GM23338 (cell line): Measurements from ENCODE around the gene ARHGEF37.

Source experiments
- CREB1 ChIP-seq: fragments of 250-450 bp; sonication (Bioruptor Pico); IDR thresholded peaks from 2 replicates; pipeline ENCODE4 v1.5.0; 2020; ENCODE audit warnings: low read depth, mild to moderate bottlenecking, moderate library complexity
- EZH2 ChIP-seq: fragments of 200-600 bp; sonication (generic); IDR thresholded peaks from one replicate; pipeline ENCODE4 v1.8.0; 2017; ENCODE audit warnings: antibody characterized with exemption, mild to moderate bottlenecking, low read depth; ENCODE audit not compliant: unreplicated experiment
- EZH2phosphoT487 ChIP-seq: fragments of 200-600 bp; sonication (generic); IDR thresholded peaks from one replicate; pipeline ENCODE4 v1.8.1; 2018; ENCODE audit warnings: antibody characterized with exemption; ENCODE audit not compliant: unreplicated experiment
- JUNB ChIP-seq: IDR thresholded peaks from one replicate; pipeline ENCODE4 v1.6.1; 2016; ENCODE audit warnings: antibody characterized with exemption; ENCODE audit not compliant: unreplicated experiment
- NANOG ChIP-seq: IDR thresholded peaks from 2 replicates; pipeline ENCODE4 v1.6.1; 2016; ENCODE audit warnings: antibody characterized with exemption, borderline replicate concordance
- POLR2AphosphoS5 ChIP-seq: IDR thresholded peaks from 2 replicates; pipeline ENCODE4 v1.6.1; 2016; ENCODE audit warnings: antibody characterized with exemption, low read depth
- STAT1 ChIP-seq: IDR thresholded peaks from one replicate; pipeline ENCODE4 v1.6.1; 2016; ENCODE audit warnings: antibody characterized with exemption; ENCODE audit not compliant: unreplicated experiment
- ZNF114 ChIP-seq: fragments of 250-450 bp; sonication (Bioruptor Pico); IDR thresholded peaks from 2 replicates; pipeline ENCODE4 v1.5.0; 2020; ENCODE audit warnings: mild to moderate bottlenecking, moderate library complexity
- ZNF331 ChIP-seq: fragments of 250-450 bp; sonication (Bioruptor Pico); IDR thresholded peaks from 2 replicates; pipeline ENCODE4 v1.5.0; 2020; ENCODE audit warnings: low read depth, mild to moderate bottlenecking, moderate library complexity
- TF ChIP-seq, protein P1 (sequence below), 2 experiments: fragments of 200-600 bp in 1 of 2; sonication (generic) in 1 of 2; conservative IDR thresholded peaks; 2 replicates each; pipeline versions ENCODE4 v1.5.1 to v1.6.1; 2016 to 2017; ENCODE audit warnings: antibody characterized with exemption in 2 of 2, low read depth in 2 of 2, mild to moderate bottlenecking in 2 of 2, moderate library complexity in 1 of 2
- TF ChIP-seq, protein P2 (sequence below): IDR thresholded peaks from 2 replicates; pipeline ENCODE4 v1.6.1; 2016; ENCODE audit warnings: antibody characterized with exemption
- TF ChIP-seq, protein P3 (sequence below): IDR thresholded peaks from one replicate; pipeline ENCODE4 v1.6.1; 2018; ENCODE audit warnings: antibody characterized with exemption; ENCODE audit not compliant: unreplicated experiment

DNA sequence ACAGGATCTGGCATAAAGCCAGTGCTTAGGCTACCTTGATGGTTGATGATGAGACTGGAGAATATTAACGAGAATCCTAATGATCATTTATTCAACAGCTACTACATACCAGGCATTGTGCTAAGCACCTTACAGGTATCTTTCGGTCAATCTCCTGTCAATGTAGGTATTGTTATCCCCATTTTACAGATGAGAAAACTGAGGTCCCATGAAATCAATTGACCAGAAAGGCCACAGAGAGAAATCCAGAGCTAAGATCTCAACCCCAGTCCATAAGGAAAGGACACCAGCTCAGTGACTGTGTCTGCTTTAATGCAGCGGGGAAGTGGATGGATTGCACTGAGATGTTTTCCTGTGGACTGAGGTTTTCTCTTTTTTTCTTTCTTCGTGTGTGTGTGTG, 63.3 kb downstream of the ARHGEF37 start:
- TF ChIP-seq, protein P1, sequence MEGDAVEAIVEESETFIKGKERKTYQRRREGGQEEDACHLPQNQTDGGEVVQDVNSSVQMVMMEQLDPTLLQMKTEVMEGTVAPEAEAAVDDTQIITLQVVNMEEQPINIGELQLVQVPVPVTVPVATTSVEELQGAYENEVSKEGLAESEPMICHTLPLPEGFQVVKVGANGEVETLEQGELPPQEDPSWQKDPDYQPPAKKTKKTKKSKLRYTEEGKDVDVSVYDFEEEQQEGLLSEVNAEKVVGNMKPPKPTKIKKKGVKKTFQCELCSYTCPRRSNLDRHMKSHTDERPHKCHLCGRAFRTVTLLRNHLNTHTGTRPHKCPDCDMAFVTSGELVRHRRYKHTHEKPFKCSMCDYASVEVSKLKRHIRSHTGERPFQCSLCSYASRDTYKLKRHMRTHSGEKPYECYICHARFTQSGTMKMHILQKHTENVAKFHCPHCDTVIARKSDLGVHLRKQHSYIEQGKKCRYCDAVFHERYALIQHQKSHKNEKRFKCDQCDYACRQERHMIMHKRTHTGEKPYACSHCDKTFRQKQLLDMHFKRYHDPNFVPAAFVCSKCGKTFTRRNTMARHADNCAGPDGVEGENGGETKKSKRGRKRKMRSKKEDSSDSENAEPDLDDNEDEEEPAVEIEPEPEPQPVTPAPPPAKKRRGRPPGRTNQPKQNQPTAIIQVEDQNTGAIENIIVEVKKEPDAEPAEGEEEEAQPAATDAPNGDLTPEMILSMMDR (conservative IDR thresholded peaks at IDR 0.05; ENCODE audit: low read depth in 2 of 2), result no peak
- no peak for TF ChIP-seq POLR2AphosphoS5
- TF ChIP-seq STAT1, result no peak
- no peak for TF ChIP-seq CREB1
- no peak for TF ChIP-seq EZH2phosphoT487
- no peak for TF ChIP-seq JUNB
- TF ChIP-seq ZNF331, result no peak
- no peak for TF ChIP-seq EZH2
- TF ChIP-seq, protein P2, sequence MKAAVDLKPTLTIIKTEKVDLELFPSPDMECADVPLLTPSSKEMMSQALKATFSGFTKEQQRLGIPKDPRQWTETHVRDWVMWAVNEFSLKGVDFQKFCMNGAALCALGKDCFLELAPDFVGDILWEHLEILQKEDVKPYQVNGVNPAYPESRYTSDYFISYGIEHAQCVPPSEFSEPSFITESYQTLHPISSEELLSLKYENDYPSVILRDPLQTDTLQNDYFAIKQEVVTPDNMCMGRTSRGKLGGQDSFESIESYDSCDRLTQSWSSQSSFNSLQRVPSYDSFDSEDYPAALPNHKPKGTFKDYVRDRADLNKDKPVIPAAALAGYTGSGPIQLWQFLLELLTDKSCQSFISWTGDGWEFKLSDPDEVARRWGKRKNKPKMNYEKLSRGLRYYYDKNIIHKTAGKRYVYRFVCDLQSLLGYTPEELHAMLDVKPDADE, result no peak
- TF ChIP-seq, protein P3, sequence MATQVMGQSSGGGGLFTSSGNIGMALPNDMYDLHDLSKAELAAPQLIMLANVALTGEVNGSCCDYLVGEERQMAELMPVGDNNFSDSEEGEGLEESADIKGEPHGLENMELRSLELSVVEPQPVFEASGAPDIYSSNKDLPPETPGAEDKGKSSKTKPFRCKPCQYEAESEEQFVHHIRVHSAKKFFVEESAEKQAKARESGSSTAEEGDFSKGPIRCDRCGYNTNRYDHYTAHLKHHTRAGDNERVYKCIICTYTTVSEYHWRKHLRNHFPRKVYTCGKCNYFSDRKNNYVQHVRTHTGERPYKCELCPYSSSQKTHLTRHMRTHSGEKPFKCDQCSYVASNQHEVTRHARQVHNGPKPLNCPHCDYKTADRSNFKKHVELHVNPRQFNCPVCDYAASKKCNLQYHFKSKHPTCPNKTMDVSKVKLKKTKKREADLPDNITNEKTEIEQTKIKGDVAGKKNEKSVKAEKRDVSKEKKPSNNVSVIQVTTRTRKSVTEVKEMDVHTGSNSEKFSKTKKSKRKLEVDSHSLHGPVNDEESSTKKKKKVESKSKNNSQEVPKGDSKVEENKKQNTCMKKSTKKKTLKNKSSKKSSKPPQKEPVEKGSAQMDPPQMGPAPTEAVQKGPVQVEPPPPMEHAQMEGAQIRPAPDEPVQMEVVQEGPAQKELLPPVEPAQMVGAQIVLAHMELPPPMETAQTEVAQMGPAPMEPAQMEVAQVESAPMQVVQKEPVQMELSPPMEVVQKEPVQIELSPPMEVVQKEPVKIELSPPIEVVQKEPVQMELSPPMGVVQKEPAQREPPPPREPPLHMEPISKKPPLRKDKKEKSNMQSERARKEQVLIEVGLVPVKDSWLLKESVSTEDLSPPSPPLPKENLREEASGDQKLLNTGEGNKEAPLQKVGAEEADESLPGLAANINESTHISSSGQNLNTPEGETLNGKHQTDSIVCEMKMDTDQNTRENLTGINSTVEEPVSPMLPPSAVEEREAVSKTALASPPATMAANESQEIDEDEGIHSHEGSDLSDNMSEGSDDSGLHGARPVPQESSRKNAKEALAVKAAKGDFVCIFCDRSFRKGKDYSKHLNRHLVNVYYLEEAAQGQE, result no peak
- no peak for TF ChIP-seq ZNF114
- no peak for TF ChIP-seq NANOG
